CD1c-positive myeloid dendritic cell (primary cell): Measurements from ENCODE around the gene PRKCA.

ENCODE experiments used
- DNase-seq: peaks from one replicate; pipeline ENCODE4 v3.0.0-alpha.2; 2016; ENCODE audit errors: extremely low spot score

The PRKCA gene

GRCh38 chr17:66625311-66625767 is 322.9 kb downstream of the PRKCA start:
- DNase-seq: peak; percentile 9

GRCh38 chr17:66627985-66628384 is 325.6 kb downstream of the PRKCA start:
- no peak for DNase-seq

GRCh38 chr17:66629762-66630161 is 327.3 kb downstream of the PRKCA start:
- no peak for DNase-seq

- DNase-seq: no peak
Observed at GRCh38 chr17:66630379-66630778, 328.0 kb downstream of the PRKCA start.

GRCh38 chr17:66630828-66631472 is 328.5 kb downstream of the PRKCA start:
- DNase-seq: no peak

- DNase-seq: no peak
Observed at GRCh38 chr17:66632731-66633130, 330.3 kb downstream of the PRKCA start.

- peak; percentile 68 for DNase-seq
Observed at GRCh38 chr17:66633317-66633965, 331.0 kb downstream of the PRKCA start.

- no peak for DNase-seq
Observed at GRCh38 chr17:66634193-66634592, 331.8 kb downstream of the PRKCA start.

GRCh38 chr17:66635386-66636045 is 333.1 kb downstream of the PRKCA start:
- DNase-seq: no peak

GRCh38 chr17:66636111-66636510 is 333.7 kb downstream of the PRKCA start:
- no peak for DNase-seq

- DNase-seq: no peak
Observed at GRCh38 chr17:66637491-66637890, 335.1 kb downstream of the PRKCA start.

GRCh38 chr17:66638707-66639479 is 336.5 kb downstream of the PRKCA start:
- no peak for DNase-seq

GRCh38 chr17:66643815-66644710 is 341.6 kb downstream of the PRKCA start:
- no peak for DNase-seq

GRCh38 chr17:66645259-66645658 is 342.8 kb downstream of the PRKCA start:
- DNase-seq: no peak

GRCh38 chr17:66647391-66647983 is 345.1 kb downstream of the PRKCA start:
- no peak for DNase-seq

GRCh38 chr17:66649818-66650543 is 347.6 kb downstream of the PRKCA start:
- no peak for DNase-seq

GRCh38 chr17:66650544-66650877 is 348.1 kb downstream of the PRKCA start:
- DNase-seq: no peak

GRCh38 chr17:66652840-66653507 is 350.6 kb downstream of the PRKCA start:
- no peak for DNase-seq

GRCh38 chr17:66654106-66654740 is 351.8 kb downstream of the PRKCA start:
- DNase-seq: no peak
